Right renal pelvis (tissue), 4 donors: ENCODE data around the gene GP1BB. TPM values are rescaled to one million over a fixed set of nuclear protein-coding genes. Genes with fewer than 3 reads are reported as not detected.

Experiments
- DNase-seq, 4 donors: peaks; one replicate each; pipeline ENCODE4 v3.0.0-alpha.2; 2013; ENCODE audit warnings: low read depth in 4 of 4, low spot score in 3 of 4, missing footprints in 1 of 4
- polyA plus RNA-seq, 4 donors: library from polyadenylated mRNA; unstranded; fragments of 120-200 nt; gene quantifications; one replicate each; pipeline ENCODE4 v1.2.1, GENCODE V29; 2013; ENCODE audit not compliant: insufficient read length in 4 of 4

GP1BB gene
- polyA plus RNA-seq, 4 donors: 4.1 to 5.9 (median 4.7) TPM

DNA sequence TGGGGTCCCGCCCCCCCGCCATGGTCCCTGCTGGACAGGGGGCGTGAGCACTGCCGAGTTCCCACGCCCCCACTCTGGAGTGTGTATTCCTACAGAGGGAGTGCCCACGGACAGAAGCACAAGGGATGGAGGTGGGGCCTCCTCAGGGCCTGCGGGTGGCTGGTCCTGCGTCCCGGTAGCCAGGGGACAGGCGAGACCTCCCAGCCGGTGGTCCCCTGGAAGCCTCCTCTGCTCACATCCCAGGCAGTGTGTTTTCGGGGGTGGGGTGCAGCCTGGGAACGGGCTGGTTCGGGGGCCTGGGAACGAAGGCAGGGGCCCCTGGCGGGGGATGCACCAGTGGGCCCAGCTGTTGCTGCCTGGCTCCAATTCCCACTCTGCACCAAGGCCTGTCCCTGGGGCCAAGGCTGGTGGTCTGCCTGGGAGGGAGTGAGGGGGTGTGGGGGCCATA, 16.1 kb downstream of the GP1BB start:
- DNase-seq: no peak

DNA sequence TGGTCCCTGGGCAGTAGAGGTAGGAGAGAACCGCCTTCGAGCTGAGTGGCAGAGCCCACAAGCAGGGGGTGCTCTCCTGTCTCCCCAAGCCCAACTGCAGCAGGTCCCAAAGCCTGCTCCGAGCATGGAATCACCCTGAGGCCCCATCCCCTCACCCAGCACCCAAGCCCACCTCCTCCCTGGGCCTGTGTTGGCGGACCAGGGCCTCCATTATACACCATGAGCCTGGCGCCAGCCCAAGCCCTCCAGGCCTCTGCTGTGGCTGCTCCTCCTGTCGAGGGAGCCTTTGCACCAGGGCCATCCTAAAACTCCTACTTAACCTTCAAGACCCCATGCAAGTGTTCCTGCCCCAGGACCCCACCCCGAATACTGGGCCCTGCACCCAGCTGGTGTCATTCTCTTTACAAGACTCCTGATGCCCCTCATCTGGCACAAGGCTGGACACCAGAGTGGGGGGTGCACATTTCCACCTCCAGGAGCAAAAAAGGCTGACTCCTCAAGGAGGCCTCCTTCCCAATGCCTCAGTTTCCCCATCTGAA, 16.6 kb downstream of the GP1BB start:
- DNase-seq: no peak

GRCh38 chr22:19740586-19740985, 17.2 kb downstream of the GP1BB start:
- DNase-seq: no peak

GRCh38 chr22:19741053-19741452, 17.7 kb downstream of the GP1BB start:
- DNase-seq: no peak

DNA sequence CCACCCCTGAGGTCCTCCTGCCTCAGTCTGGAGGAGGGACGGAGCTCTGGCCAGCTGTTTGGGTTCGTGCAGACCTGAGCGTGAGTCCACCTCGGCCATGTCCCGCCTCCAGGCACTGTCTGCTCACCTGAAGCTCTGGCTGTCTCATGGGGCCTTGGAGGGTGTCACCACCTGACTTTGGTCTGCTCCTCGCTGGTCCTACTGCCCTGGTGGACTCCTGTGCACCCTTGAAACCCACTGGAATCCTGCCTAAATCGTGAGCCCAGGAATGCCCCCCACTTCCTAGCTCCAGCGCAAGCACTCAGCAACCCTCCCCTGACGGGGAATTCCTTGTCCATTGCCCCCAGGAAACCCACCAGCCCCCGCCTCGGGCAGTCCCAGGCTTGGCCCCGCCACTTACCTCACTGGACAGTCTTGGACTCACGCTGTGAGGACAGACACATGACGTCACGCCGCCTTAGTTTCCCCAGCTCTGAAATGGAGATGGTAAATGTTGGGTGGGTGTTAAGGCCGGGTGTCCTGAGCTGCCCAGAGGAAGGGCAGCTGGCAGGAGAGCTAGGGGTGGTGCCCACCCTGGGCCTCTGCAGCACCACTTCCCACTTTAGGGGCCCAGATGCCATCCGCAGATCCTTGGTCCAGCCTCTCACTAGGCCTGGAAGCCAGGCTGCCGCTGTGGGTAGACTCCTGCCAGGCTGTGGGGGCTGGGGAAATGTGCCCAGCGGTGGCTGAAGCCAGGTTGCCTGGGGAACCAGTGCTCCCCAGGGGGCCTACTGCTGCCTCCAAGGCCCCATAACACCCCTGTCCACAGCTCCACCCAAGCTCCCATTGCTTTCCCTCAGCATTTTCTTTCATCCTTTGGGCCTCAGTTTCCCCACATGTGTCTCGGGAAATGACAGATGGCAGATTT, 19.1 kb downstream of the GP1BB start:
- DNase-seq: no peak

DNA sequence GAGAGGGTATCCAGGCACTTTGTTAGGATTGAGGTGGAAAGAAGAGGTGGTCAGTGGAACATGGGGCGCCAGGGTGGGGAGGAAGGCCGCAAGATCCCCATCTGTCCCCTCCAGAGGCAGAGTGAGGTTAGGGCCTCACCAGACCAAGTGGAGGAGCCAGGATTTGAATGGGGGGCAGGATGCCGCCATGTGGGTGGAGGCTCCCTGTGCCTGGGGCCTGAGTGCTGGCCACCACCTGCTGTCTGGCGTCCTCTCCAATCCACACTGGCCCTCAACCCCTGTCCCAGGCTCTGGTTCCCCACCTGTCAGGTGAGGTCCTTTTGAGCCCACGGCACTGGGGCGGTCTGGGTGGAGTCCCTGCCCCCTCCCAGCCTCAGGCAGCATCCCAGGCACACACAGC, 19.7 kb downstream of the GP1BB start:
- DNase-seq: no peak

DNA sequence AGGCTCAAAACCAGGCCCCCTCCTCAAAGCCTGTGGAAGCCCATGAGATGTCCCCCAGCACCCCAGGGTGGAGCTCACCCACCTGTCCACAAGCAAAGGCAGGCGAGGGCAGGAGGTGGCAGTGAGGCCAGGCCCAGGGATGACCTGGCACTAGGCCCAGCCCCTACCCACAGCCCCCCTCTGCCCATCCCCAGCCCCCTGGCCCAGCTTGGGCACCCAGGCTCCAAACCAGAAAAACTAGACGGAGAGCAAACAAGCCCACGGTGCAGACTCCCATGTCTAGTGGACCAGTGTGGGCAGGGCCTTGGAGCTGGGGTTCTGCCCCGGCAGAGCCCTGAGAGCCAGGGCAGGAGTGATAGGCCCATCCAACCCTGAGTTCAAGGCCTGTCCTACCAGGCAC, 20.3 kb downstream of the GP1BB start:
- no peak for DNase-seq

GRCh38 chr22:19744350-19745006, 21.1 kb downstream of the GP1BB start:
- no peak for DNase-seq

DNA sequence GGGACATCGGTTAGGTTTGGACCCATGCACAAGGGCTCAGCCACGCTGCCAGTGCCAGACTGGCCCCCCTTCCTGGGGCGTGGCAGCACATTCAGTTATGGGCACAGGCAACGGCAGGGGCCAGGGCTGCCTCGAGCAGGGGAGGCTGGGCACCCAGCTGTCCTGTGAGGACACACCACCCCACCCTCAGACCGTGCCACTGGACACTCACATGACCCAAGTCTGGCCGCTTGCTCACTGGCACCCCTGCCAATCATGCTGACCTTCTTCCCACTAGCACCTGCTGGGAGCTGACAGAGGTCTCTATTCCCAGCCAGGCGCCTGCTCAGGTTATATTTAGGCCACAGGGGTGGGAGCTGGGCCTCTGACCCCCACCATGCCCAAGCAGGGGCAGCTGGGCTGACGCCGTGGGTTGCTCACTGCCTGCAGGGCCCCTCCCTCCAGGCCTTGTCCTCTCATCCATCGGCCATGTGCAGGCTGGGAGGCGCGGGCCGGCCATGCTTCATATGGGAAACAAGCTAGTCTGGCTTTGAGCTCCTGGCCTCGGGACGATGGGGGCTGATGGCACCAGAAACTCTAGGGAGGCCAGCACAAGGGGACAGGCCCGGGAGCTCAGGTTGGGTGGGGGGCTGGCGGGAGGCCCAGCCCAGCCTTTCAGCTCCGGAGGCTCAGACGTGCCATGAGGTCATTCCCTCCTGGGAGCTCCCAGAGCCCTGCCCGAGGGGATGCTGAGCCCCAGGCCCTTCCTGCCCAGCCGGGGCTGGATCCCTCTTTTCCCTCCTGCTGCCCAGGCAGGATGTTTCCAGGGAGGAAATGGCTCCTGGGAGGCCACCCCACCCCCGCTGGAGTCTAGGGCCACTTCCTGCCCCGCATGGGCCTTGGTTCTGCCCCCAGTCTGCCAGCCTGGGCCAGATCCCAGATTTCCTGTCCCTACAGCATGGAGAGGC, 22.1 kb downstream of the GP1BB start:
- no peak for DNase-seq

DNA sequence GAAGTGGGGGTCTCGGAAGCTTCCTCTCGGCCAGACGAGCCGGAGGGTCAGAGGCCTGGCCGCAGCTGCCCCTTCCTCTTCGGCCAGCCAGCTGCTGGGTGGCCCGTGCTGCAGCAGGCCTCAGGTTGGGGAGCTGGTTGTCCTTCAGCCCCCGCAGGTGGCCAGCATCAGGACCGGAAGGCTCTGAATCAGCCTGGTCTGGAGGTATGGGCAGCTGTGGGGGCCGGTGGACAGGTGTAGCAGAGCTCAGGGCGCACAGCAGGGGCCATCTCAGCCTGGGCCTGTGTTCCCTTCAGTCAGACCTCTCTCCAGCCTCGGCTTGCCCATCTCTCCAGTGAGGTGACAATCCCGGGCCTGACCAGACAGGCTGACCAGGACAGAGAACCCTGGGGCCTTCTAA, 23.4 kb downstream of the GP1BB start:
- DNase-seq: no peak

DNA sequence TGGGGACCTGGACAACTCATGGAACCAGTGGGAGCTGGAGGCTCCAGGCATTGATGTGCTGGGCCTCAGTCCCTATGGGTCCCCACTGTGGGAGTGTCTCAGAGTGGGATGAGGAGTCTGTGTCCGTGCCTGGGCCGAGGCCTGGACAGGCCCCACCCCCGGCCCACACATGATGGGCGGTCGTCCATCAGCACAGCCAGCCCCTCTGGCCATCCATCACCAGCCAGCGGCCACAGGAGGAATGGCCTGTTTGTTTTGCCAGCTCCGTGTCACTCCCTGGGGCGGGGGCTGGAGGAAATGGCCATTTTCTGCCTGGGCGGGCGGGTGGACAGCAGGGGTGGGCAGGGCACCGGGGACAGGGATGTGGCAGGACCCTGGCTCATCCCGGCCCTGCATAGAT, 24.2 kb downstream of the GP1BB start:
- DNase-seq: no peak

- no peak for DNase-seq
Observed at GRCh38 chr22:19748139-19748538, 24.8 kb downstream of the GP1BB start.

DNA sequence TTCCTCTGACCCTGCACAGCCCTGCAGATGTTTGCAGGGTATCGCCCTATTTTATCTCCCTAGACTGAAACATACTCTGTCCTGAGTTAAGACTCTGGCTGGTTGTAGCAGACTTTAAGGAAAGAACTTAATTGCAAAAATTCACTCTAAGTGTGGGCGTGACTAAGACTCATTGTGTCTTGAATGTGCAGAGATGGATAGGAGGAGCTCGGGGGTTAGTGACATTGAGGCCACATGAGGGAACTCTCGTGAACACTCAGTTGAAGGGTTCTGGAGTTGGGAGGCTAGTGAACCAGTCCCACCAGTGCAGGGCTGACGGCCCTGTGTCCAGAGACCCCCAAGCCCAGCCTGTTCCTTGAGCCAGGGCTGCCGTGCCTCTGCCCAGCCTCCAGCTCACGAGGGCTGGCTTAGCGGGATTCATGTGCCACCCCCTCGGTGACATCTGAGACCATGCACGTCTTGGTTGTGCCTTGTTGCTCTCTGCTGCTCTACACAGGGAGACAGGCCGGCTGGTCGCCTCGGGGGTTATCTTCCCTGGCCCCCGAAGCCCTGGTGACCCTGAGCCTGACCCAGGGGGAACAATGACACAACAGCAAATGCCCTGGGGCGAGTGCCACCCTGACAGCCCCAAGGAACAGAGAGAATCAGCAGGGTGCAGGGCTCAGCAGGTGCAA, 25.8 kb downstream of the GP1BB start:
- DNase-seq: no peak

- no peak for DNase-seq
Observed at GRCh38 chr22:19749876-19750275, 26.5 kb downstream of the GP1BB start.

DNA sequence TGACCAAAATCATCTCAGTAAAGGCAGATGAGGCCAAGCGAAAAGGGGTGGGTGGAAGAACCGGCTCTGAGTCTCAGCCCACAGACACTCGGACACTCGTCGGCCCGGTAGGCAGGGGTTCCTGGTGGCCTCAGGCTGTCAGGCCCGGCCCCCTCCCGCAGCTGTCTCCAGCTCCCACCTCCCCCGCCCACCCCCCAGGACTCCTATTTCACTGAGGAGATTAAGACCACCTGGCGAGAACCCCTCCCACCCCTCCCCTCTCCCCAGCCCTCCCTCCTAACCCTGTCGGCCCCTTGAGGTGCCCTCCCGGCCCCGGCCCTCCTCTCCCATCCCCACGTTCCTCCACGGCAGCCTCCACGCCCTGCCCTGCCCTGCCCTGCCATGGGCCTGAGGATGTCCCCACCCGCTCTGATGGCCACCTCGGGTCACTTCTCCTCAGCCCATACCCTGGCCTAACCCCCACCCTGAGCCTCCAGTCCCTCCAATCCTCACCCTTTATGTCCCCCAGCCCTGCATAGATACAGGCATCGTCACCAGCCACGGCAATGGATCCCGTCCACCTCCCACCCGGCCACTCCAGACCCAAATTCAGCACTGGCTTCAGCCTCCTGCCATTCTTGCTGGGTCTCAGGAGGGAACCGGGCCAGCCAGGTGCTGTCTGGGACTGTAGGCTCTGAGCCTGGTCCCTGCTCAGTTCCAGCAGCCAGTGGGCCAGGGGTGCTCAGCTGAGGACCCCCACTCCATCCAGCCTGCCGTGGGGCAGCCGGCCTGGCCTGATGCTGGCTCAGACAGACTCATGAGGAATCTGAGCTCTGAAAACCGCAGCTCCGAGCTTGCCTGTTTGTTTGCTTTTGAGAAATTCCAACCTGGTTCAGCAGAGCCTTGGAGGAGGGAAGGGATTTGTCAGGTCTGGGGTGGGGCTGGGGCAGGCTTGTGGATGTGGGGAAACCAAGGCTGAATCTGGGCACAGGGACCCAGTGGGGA, 27.5 kb downstream of the GP1BB start:
- DNase-seq: no peak

DNA sequence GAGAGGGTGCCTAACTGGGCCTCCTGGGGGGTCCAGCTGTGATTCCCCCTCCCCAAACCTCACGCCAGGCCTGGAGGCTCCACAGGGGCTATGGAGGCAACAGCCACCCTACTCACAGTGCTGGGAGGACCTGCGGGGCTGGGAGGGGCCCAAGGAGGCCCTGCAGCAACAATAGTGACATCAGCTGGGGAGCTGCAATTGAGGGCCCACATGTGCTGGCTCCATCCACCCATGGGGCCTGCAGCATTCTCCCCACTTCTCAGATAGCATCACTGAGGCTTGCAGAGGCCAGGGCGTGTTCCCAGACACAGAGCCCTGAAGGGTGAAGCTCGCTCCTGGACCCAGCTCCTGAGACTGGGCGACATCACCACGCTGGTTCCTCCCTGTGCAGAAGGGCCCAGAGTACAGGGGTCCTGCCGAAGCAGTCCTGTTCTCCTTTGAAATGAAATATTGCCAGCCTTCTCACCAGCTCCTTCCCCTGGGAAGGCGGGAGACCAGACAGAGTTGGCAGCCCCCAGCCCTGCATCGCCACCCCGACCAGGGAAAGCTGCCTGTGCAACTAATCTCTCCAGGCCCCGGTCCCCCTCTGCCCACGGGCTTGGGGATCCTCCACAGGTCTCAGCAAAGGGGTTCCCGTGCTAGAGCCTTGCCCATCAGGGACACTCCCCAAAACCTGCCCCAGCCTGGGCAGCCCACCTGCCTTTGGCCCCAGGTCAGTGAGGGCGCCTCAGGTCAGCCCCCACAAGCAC, 28.3 kb downstream of the GP1BB start:
- no peak for DNase-seq

DNA sequence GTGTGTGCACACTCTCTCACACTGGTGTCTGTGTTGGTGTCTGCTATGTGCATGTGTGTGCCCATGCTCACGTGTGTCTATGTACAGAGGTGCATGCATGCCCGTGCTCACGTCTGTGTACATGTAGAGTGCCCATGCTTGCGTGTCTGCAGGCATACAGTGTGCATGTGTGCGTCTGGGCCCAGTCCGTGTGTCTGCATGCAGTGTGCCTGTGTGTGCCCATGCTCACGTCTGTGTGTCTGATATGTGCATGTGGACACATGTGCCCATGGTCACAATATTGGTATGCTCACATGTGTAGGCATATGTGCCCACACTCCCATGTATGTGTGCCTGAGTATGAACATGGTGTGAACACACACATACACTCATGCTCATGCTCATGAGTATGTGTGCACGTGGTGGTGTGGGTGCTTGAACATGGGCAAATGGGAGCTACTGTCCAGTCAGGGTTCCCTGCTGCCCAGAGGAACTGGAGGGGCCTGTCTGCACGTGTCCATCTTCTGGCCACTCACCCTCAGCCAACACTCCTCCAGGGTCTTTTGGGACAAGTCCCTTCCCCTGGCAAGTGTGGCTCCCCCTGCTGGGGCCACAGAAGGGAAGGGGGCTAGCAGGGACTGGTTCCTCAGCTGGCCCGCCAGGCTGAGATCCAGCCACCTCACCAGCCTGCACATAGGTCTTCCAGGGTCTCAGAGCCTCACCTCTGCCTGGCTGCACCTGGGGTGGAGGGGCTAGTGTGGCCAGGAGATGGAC, 29.9 kb downstream of the GP1BB start:
- DNase-seq: no peak
